Endothelial cell of umbilical vein (primary cell): ENCODE measurements around the gene TTC34. TPM values are rescaled to one million over a fixed set of nuclear protein-coding genes. Genes with fewer than 3 reads are reported as not detected.

Experiments used
- BruUV-seq: library from RNA; stranded (reverse); fragments of 400-500 nt; replicated peaks from 2 replicates; lab custom pipeline; 2021; lab: Mats Ljungman, UMichigan
- CTCF ChIA-PET: fragments of 300-600, 350-600 bp; sonication (Branson Sonifier 250); formaldehyde crosslinking; loops from one replicate; lab custom pipeline; 2021; ENCODE audit warnings: antibody characterized with exemption, inconsistent platforms; lab: Charles Lee
- POLR2A ChIA-PET: fragments of 300-600, 350-600 bp; sonication (Branson Sonifier 250); formaldehyde crosslinking; loops from one replicate; lab custom pipeline; 2021; ENCODE audit warnings: antibody characterized with exemption, inconsistent platforms; lab: Charles Lee
- DNase-seq: peaks from one replicate; pipeline ENCODE4 v3.0.0-alpha.2; 2011; ENCODE audit warnings: low read depth, low spot score
- FAIRE-seq: peaks from 2 replicates; lab custom pipeline; 2011; peaks lifted over from hg19 to GRCh38; lab: Jason Lieb, UNC
- H2AFZ ChIP-seq: 2 replicates; pipeline ENCODE4 v1.6.0; 2012; ENCODE audit warnings: low read depth, low read length, control low read depth, inconsistent platforms
- H3K27ac ChIP-seq: 2 replicates; pipeline ENCODE4 v1.5.1; 2011; ENCODE audit warnings: low read depth, mild to moderate bottlenecking, control low read depth, low read length, moderate library complexity; ENCODE audit not compliant: insufficient read depth
- H3K27me3 ChIP-seq, 2 experiments: 2 replicates each; pipeline versions ENCODE4 v1.6.0 to v1.6.1; 2011; ENCODE audit warnings: low read length in 2 of 2, mixed read lengths in 1 of 2; ENCODE audit not compliant: control insufficient read depth in 2 of 2, insufficient read depth in 2 of 2
- H3K36me3 ChIP-seq, 2 experiments: 2 replicates in 1 of 2; 3 replicates in 1 of 2; pipeline ENCODE4 v1.5.1; 2011; ENCODE audit warnings: low read length in 2 of 2, mild to moderate bottlenecking in 1 of 2, moderate library complexity in 1 of 2; ENCODE audit not compliant: control insufficient read depth in 2 of 2, insufficient read depth in 2 of 2; ENCODE audit errors: extremely low read depth in 1 of 2
- H3K4me1 ChIP-seq: 3 replicates; pipeline ENCODE4 v1.5.1; 2011; ENCODE audit warnings: mild to moderate bottlenecking, low read length; ENCODE audit not compliant: control insufficient read depth, insufficient read depth; ENCODE audit errors: extremely low read depth
- H3K4me2 ChIP-seq: 2 replicates; pipeline ENCODE4 v1.6.1; 2011; ENCODE audit warnings: low read length, control low read depth, mixed read lengths; ENCODE audit not compliant: insufficient read depth
- H3K4me3 ChIP-seq, 3 experiments: fragments of 200-600 bp in 1 of 3; sonication (generic), shearing (Covaris generic) in 1 of 3; replicated peaks in 1 of 3; 2 replicates each; pipeline ENCODE4 v1.5.1; 2011 to 2016; ENCODE audit warnings: control low read depth in 3 of 3, low read length in 3 of 3, mild to moderate bottlenecking in 2 of 3, inconsistent platforms in 1 of 3, low read depth in 1 of 3, moderate library complexity in 1 of 3; ENCODE audit not compliant: insufficient read depth in 1 of 3
- H3K79me2 ChIP-seq: 2 replicates; pipeline ENCODE4 v1.6.0; 2012; ENCODE audit warnings: low read length, inconsistent platforms; ENCODE audit not compliant: control insufficient read depth, insufficient read depth
- H3K9ac ChIP-seq: replicated peaks from 2 replicates; pipeline ENCODE3; 2011; ENCODE audit warnings: low read length, control low read depth; ENCODE audit not compliant: insufficient read depth; ENCODE audit errors: extremely low read depth
- H3K9me1 ChIP-seq: replicated peaks from 3 replicates; pipeline ENCODE4 v1.6.0; 2011; ENCODE audit warnings: mild to moderate bottlenecking, low read length; ENCODE audit not compliant: control insufficient read depth, insufficient read depth; ENCODE audit errors: extremely low read depth
- H3K9me3 ChIP-seq: replicated peaks from 2 replicates; pipeline ENCODE4 v1.5.1; 2012; ENCODE audit warnings: low read length, inconsistent platforms; ENCODE audit not compliant: control insufficient read depth, insufficient read depth
- H4K20me1 ChIP-seq: replicated peaks from 2 replicates; pipeline ENCODE3; 2011; ENCODE audit warnings: mild to moderate bottlenecking, low read length; ENCODE audit not compliant: control insufficient read depth, insufficient read depth; ENCODE audit errors: extremely low read depth
- CTCF ChIP-seq, 2 donors: IDR thresholded peaks; 1 replicate in 1 of 2; 2 replicates in 1 of 2; pipeline ENCODE4 v1.5.1; 2011; ENCODE audit warnings: low read length in 2 of 2, mild to moderate bottlenecking in 2 of 2, moderate library complexity in 2 of 2, control low read depth in 1 of 2, inconsistent platforms in 1 of 2, low read depth in 1 of 2; ENCODE audit not compliant: insufficient read depth in 1 of 2; ENCODE audit errors: extremely low read depth in 1 of 2
- EZH2 ChIP-seq: IDR thresholded peaks from 2 replicates; pipeline ENCODE4 v1.6.1; 2012; ENCODE audit warnings: borderline replicate concordance, low read depth, mild to moderate bottlenecking, moderate library complexity, low read length, inconsistent platforms; ENCODE audit not compliant: severe bottlenecking
- FOS ChIP-seq: IDR thresholded peaks from 2 replicates; pipeline ENCODE4 v1.6.1; 2011; ENCODE audit warnings: mild to moderate bottlenecking, low read length, moderate library complexity, borderline replicate concordance; ENCODE audit not compliant: insufficient read depth
- GATA2 ChIP-seq: IDR thresholded peaks from 2 replicates; pipeline ENCODE4 v1.7.0; 2011; ENCODE audit warnings: low read depth, mild to moderate bottlenecking, moderate library complexity, mixed read lengths, low read length; ENCODE audit not compliant: insufficient read length, insufficient read depth
- JUN ChIP-seq: IDR thresholded peaks from 2 replicates; pipeline ENCODE4 v1.6.1; 2011; ENCODE audit warnings: borderline replicate concordance, low read depth; ENCODE audit not compliant: insufficient read length, insufficient read depth
- MYC ChIP-seq: IDR thresholded peaks from one replicate; pipeline ENCODE4 v1.6.1; 2011; ENCODE audit warnings: mild to moderate bottlenecking, low read depth, low read length
- POLR2A ChIP-seq: IDR thresholded peaks from 2 replicates; pipeline ENCODE4 v1.6.1; 2012; ENCODE audit warnings: low read depth, mild to moderate bottlenecking, control low read depth, low read length
- POLR2AphosphoS5 ChIP-seq: IDR thresholded peaks from 2 replicates; pipeline ENCODE4 v1.6.1; 2012; ENCODE audit warnings: low read depth, mild to moderate bottlenecking, control low read depth, low read length, moderate library complexity; ENCODE audit not compliant: insufficient read depth
- dilution Hi-C: fragments of 300-500 bp; cut with MboI; formaldehyde crosslinking; loops from one replicate; pipeline ENCODE4 v1.15.0; 2019; ENCODE audit warnings: low sequenced_read_pairs; ENCODE audit not compliant: extremely low pct_ligation_motif_present
- intact Hi-C: fragments of 100-400 bp; cut with micrococcal nuclease; formaldehyde crosslinking; loops from one replicate; pipeline ENCODE4 v1.10.0; 2022
- polyA plus RNA-seq, 4 experiments: library from polyadenylated mRNA; depleted of rRNA in 3 of 4; stranded (reverse) in 3 of 4; unstranded in 1 of 4; fragments of >200 nt; gene quantifications; 2 replicates each; pipeline versions ENCODE4 v1.2.1 to v1.2.3, GENCODE V29; 2011 to 2012; ENCODE audit warnings: missing spikeins in 1 of 4
- total RNA-seq: library from RNA; stranded (reverse); gene quantifications from 2 replicates; pipeline ENCODE4 v1.2.3, GENCODE V29; 2021
- TF ChIP-seq, protein P1 (sequence below): IDR thresholded peaks from 2 replicates; pipeline ENCODE4 v1.6.1; 2011; ENCODE audit not compliant: insufficient read depth, insufficient read length

Gene TTC34
- total and polyA plus RNA-seq, 2 donors (not counting 3 experiments of a cell fraction or from before 2014, with no cell fraction given) = 0.08 to 0.77 TPM

GRCh38 chr1:2824999-2825398 lies 23.5 kb upstream of the TTC34 start:
- Histone ChIP-seq H2AFZ (no peak overlapping the region), H3K9me3 (no peaks in the 10 kb centered on the region), H3K4me1 (no peaks in the 10 kb centered on the region), H3K9ac (no peak overlapping the region), H3K4me3 (no peak overlapping the region), H3K9me1 (no peaks in the 10 kb centered on the region), H3K4me2 (no peak overlapping the region), H3K27me3 (no peaks in the 10 kb centered on the region), H3K36me3 (no peaks in the 10 kb centered on the region), H3K79me2 (no peaks in the 10 kb centered on the region), H3K27ac (no peak overlapping the region), H4K20me1 (no peaks in the 10 kb centered on the region)
- no peak for TF ChIP-seq JUN
- TF ChIP-seq CTCF (IDR thresholded peaks at IDR 0.05; ENCODE audit: extremely low read depth in 1 of 2, insufficient read depth in 1 of 2, low read depth in 1 of 2, low read length in 2 of 2) = no peak
- no peak for TF ChIP-seq FOS
- TF ChIP-seq MYC = no peak
- TF ChIP-seq EZH2 = no peak
- no peak for TF ChIP-seq POLR2AphosphoS5
- no peak for TF ChIP-seq GATA2
- TF ChIP-seq POLR2A = no peak
- TF ChIP-seq, protein P1, sequence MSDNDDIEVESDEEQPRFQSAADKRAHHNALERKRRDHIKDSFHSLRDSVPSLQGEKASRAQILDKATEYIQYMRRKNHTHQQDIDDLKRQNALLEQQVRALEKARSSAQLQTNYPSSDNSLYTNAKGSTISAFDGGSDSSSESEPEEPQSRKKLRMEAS = no peak
- dilution Hi-C loops (no loop called here), intact Hi-C loops (no loop called here)
- FAIRE-seq (no peak), DNase-seq (no peak)
- no TSS peak for BruUV-seq
- ChIA-PET CTCF (no interaction called here), POLR2A (no interaction called here)
